Measurements from ENCODE around the gene RILP.

RILP gene

GRCh38 chr17:1648173-1648962 lies 1.3 kb downstream of the RILP start:
- FAIRE-seq: no peak

- no peak for FAIRE-seq
These were observed 1.9 kb downstream of the RILP start for GRCh38 chr17:1647802-1648171.

GRCh38 chr17:1646199-1646875 lies 3.3 kb downstream of the RILP start:
- no peak for FAIRE-seq

GRCh38 chr17:1645207-1646171 lies 4.2 kb downstream of the RILP start, which contains the start of gene SCARF1:
SCARF1 (minus strand) TSS chr17:1645732; CDS start chr17:1645697, 35 bp downstream.
- FAIRE-seq: no peak

GRCh38 chr17:1644493-1645206 lies 5.0 kb downstream of the RILP start:
- FAIRE-seq: no peak

- no peak for FAIRE-seq
These were observed 5.6 kb downstream of the RILP start for GRCh38 chr17:1643999-1644492.

GRCh38 chr17:1643293-1643998 lies 6.2 kb downstream of the RILP start:
- FAIRE-seq: no peak

- FAIRE-seq: no peak
These were observed 8.6 kb downstream of the RILP start for GRCh38 chr17:1641065-1641403.

- FAIRE-seq: no peak
These were observed 9.2 kb downstream of the RILP start for GRCh38 chr17:1640329-1641064.

- FAIRE-seq: no peak
These were observed 10.0 kb downstream of the RILP start for GRCh38 chr17:1639549-1640180.

GRCh38 chr17:1638624-1639300 lies 10.9 kb downstream of the RILP start:
- FAIRE-seq: no peak

- FAIRE-seq: no peak
These were observed 11.5 kb downstream of the RILP start for GRCh38 chr17:1638171-1638590.

- FAIRE-seq: no peak
These were observed 12.9 kb downstream of the RILP start for GRCh38 chr17:1636732-1637285.

- FAIRE-seq: no peak
These were observed 13.8 kb downstream of the RILP start for GRCh38 chr17:1635675-1636465.

GRCh38 chr17:1634841-1635650 lies 14.6 kb downstream of the RILP start:
- no peak for FAIRE-seq

- no peak for FAIRE-seq
These were observed 19.0 kb downstream of the RILP start for GRCh38 chr17:1630662-1631061.

- no peak for FAIRE-seq
These were observed 20.0 kb downstream of the RILP start for GRCh38 chr17:1629504-1630310.
